Stomach (tissue), 9 donors: ENCODE results near the gene SUMO3. TPM values are rescaled to one million over a fixed set of nuclear protein-coding genes. Genes with fewer than 3 reads are reported as not detected.

Experiments used
- DNase-seq, 2 donors: peaks; one replicate each; pipeline versions ENCODE4 v3.0.0 to v3.0.0-alpha.2; 2013 to 2019
- H3K27ac ChIP-seq, 5 donors: fragments of 200-600 bp in 4 of 5; sonication (generic) in 4 of 5; one replicate each; pipeline ENCODE4 v1.5.1; 2013 to 2019; ENCODE audit warnings: mild to moderate bottlenecking in 1 of 5, moderate library complexity in 1 of 5
- H3K27me3 ChIP-seq, 3 donors: fragments of 200-600 bp; sonication (generic); one replicate each; pipeline ENCODE4 v1.5.1; 2017 to 2019; ENCODE audit warnings: mixed run types in 1 of 3
- H3K36me3 ChIP-seq, 4 donors: fragments of 200-600 bp; sonication (generic); 1 replicate in 3 of 4; 2 replicates in 1 of 4; pipeline ENCODE4 v1.5.1; 2016 to 2019
- H3K4me1 ChIP-seq, 4 donors: fragments of 200-600 bp; sonication (generic); one replicate each; pipeline ENCODE4 v1.5.1; 2016 to 2019
- H3K4me3 ChIP-seq, 4 donors: fragments of 200-600 bp; sonication (generic) in 3 of 4; one replicate each; pipeline ENCODE4 v1.5.1; 2016 to 2019; ENCODE audit warnings: mild to moderate bottlenecking in 1 of 4
- H3K9me3 ChIP-seq, 4 donors: fragments of 200-600 bp; sonication (generic); one replicate each; pipeline ENCODE4 v1.5.1; 2016 to 2019
- CTCF ChIP-seq, 7 experiments: fragments of 450-650 bp in 4 of 7; fragments of 200-600 bp in 3 of 7; sonication (generic) in 3 of 7; IDR thresholded peaks; one replicate each; pipeline ENCODE4 v1.5.1; 2016 to 2019; ENCODE audit warnings: antibody characterized with exemption in 7 of 7, control low read depth in 2 of 7, mild to moderate bottlenecking in 1 of 7
- EP300 ChIP-seq: sonication (generic); formaldehyde crosslinking; IDR thresholded peaks from one replicate; pipeline ENCODE4 v1.6.1; 2017; ENCODE audit warnings: antibody characterized with exemption
- POLR2A ChIP-seq, 4 donors: fragments of 450-650 bp; IDR thresholded peaks; one replicate each; pipeline ENCODE4 v1.6.1; 2016; ENCODE audit warnings: antibody characterized with exemption in 4 of 4, control low read depth in 2 of 4, mild to moderate bottlenecking in 1 of 4, moderate library complexity in 1 of 4
- POLR2AphosphoS5 ChIP-seq, 3 donors: sonication (generic); formaldehyde crosslinking; IDR thresholded peaks; one replicate each; pipeline ENCODE4 v1.6.1; 2016; ENCODE audit warnings: antibody characterized with exemption in 3 of 3
- WGBS, 5 donors: extraction: QIAGEN DNeasy Blood & Tissue Kit in 3 of 5; methylation state at CpG; one replicate each; pipeline versions ENCODE4 v1.1.5 to v1.1.7; 2013 to 2018; 5-methylcytosine and 5-hydroxymethylcytosine counted together
- intact Hi-C: fragments of 100-400 bp; cut with DNase I; formaldehyde crosslinking; loops from one replicate; pipeline ENCODE4 v1.15.1; 2023; ENCODE audit warnings: low total_unique reads
- polyA plus RNA-seq, 3 donors: library from polyadenylated mRNA; stranded (reverse); fragments of 200-250 nt; gene quantifications; one replicate each; pipeline ENCODE4 v1.2.3, GENCODE V29; 2013
- total RNA-seq, 5 donors: library from RNA; depleted of rRNA; stranded (reverse); fragments of >200 nt; gene quantifications; one replicate each; pipeline versions ENCODE4 v1.1.0 to v1.2.3, GENCODE V29; 2014 to 2016
- donor health status: healthy with polysubstance abuse.
- donor health status: Bipolar disorder and iron deficiency.
- donor health status: healthy.

Gene SUMO3
- total and polyA plus RNA-seq, 8 donors, result 29.5 to 95.9 (median 55.8) TPM

- Histone ChIP-seq H3K4me3 (no peak overlapping the region), H3K27ac (no peak overlapping the region), H3K27me3 (no peaks in the 10 kb centered on the region), H3K9me3 (no peaks in the 10 kb centered on the region), H3K36me3 (peaks cover 8 to 56% (median 47%) of the 10 kb centered on the region in 4 donors), H3K4me1 (peaks cover 5 to 39% (median 22%) of the 10 kb centered on the region in 4 donors)
- intact Hi-C loops, result no loop called here
- TF ChIP-seq POLR2A (IDR thresholded peaks at IDR 0.05) (no peak), CTCF (IDR thresholded peaks at IDR 0.05) (no peak), POLR2AphosphoS5 (IDR thresholded peaks at IDR 0.05) (no peak), EP300 (no peak)
- DNase-seq, result no peak
- WGBS, 5 donors, result 55 to 75% (median 65%) methylated on average over 8 of the region's 8 CpGs
Observed at GRCh38 chr21:44778499-44778911, 39.4 kb downstream of the SUMO3 start.

- H3K9me3 ChIP-seq, result no peaks in the 10 kb centered on the region
- peaks cover 5 to 41% (median 23%) of the 10 kb centered on the region in 4 donors for H3K4me1 ChIP-seq
- H3K4me3 ChIP-seq, result no peak overlapping the region
- no peaks in the 10 kb centered on the region for H3K27me3 ChIP-seq
- DNase-seq, result no peak
- 88 to 92% (median 90%) methylated on average over 5 of the region's 5 CpGs for WGBS, 5 donors
- H3K36me3 ChIP-seq, result peaks cover 8 to 56% (median 49%) of the 10 kb centered on the region in 4 donors
- H3K27ac ChIP-seq, result no peak overlapping the region
- intact Hi-C loops, result no loop called here
- no peak for TF ChIP-seq CTCF (IDR thresholded peaks at IDR 0.05)
- no peak for TF ChIP-seq POLR2AphosphoS5 (IDR thresholded peaks at IDR 0.05)
- no peak for TF ChIP-seq POLR2A (IDR thresholded peaks at IDR 0.05)
- TF ChIP-seq EP300, result no peak
Observed at GRCh38 chr21:44778094-44778493, 39.8 kb downstream of the SUMO3 start.

GRCh38 chr21:44774972-44775371, 42.9 kb downstream of the SUMO3 start:
- WGBS, 5 donors, result 92 to 100% (median 95%) methylated on average over 8 of the region's 8 CpGs
- Histone ChIP-seq H3K4me1 (peaks cover 0 to 22% (median 12%) of the 10 kb centered on the region in 4 donors), H3K36me3 (peaks cover 33 to 77% (median 71%) of the 10 kb centered on the region in 4 donors), H3K27ac (no peak overlapping the region), H3K27me3 (no peaks in the 10 kb centered on the region), H3K9me3 (no peaks in the 10 kb centered on the region), H3K4me3 (no peak overlapping the region)
- intact Hi-C loops, result no loop called here
- no peak for DNase-seq
- TF ChIP-seq POLR2A (IDR thresholded peaks at IDR 0.05) (no peak), POLR2AphosphoS5 (IDR thresholded peaks at IDR 0.05) (no peak), EP300 (no peak), CTCF (IDR thresholded peaks at IDR 0.05) (no peak)

GRCh38 chr21:44773291-44773932, 44.5 kb downstream of the SUMO3 start:
- Histone ChIP-seq H3K36me3 (peaks cover 39 to 91% (median 81%) of the 10 kb centered on the region in 4 donors), H3K9me3 (no peaks in the 10 kb centered on the region), H3K4me1 (peaks cover 0 to 11% (median 4%) of the 10 kb centered on the region in 4 donors), H3K27me3 (no peaks in the 10 kb centered on the region), H3K27ac (no peak overlapping the region), H3K4me3 (no peak overlapping the region)
- intact Hi-C loops, result no loop called here
- TF ChIP-seq EP300, result no peak
- TF ChIP-seq POLR2AphosphoS5 (IDR thresholded peaks at IDR 0.05), result no peak
- TF ChIP-seq CTCF (IDR thresholded peaks at IDR 0.05), result no peak
- TF ChIP-seq POLR2A (IDR thresholded peaks at IDR 0.05), result no peak
- peak; percentile 34 to 66 for DNase-seq
- WGBS, 5 donors, result 47 to 76% (median 65%) methylated on average over 20 of the region's 20 CpGs
